Measurements from ENCODE around the gene FBXO8. TPM values are rescaled to one million over a fixed set of nuclear protein-coding genes. Genes with fewer than 3 reads are reported as not detected.
A peak's percentile ranks its signal among the peaks of the same experiment; 100 is the strongest.

Gene FBXO8
- total and polyA plus RNA-seq, 2 of the 4 experiments (the other 2 are of a cell fraction), result 11.3 to 25.6 TPM

DNA sequence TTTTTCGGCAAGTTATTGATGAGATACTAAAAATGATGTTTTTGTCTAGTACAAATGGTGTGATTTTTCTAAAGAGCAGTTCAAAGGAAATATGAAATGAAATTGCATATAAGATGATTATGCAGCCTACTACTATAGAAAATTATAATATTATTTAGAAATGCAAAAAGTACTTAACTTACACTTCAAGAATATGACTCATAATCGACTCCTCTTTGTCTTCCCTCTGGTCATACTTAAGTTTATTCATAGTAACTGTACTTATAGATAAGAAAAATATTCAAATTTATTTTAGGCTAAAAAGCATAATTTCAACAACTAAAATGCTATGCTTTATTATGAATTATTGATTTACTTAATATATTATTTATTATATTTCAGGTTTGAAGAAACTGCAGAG is 33.5 kb upstream of the FBXO8 start:
- no peak overlapping the region for H3K14ac ChIP-seq (replicated peaks; ENCODE audit: low read depth, low read length)
- peaks cover 2% of the 10 kb centered on the region; the same call in 1 of the 2 replicates for H3K4me1 ChIP-seq (ENCODE audit: control insufficient read depth, insufficient read depth, low read length)
- H4K91ac ChIP-seq (ENCODE audit: insufficient read depth, low read depth, low read length), result no peak overlapping the region
- H3K27me3 ChIP-seq (ENCODE audit: control insufficient read depth, insufficient read depth, low read length), result no peaks in the 10 kb centered on the region
- DNase-seq (peak; percentile 36), ATAC-seq (ENCODE audit: low read depth) (no peak)
- H3K9me1 ChIP-seq (ENCODE audit: insufficient read depth, low read length), result 0 out of 2 replicates have a peak, but pooled peaks cover 3% of the 10 kb centered on the region
- dilution Hi-C loops (cut with HindIII; ENCODE audit: low sequenced_read_pairs, unreplicated experiment) (no loop called here), intact Hi-C loops (cut with micrococcal nuclease) (loop anchor here (5.0 to 10.0 kb wide), 3 partner anchors 192 to 895 kb away; no protein-coding TSS in a partner anchor), in situ Hi-C loops (cut with MboI; ENCODE audit: low sequenced_read_pairs) (loop anchor here (10.0 to 25.0 kb wide), 2 partner anchors 92 to 805 kb away; no protein-coding TSS in a partner anchor)
- H4K5ac ChIP-seq (ENCODE audit: low read depth, low read length), result no peak overlapping the region
- CTCF ChIA-PET, result no interaction called here
- H2BK20ac ChIP-seq (ENCODE audit: low read depth, low read length), result no peak overlapping the region
- no peak overlapping the region for H2AK5ac ChIP-seq (ENCODE audit: low read depth, low read length)
- TF ChIP-seq MAZ (IDR thresholded peaks at IDR 0.05; ENCODE audit: borderline replicate concordance, low read depth, low read length), result no peak
- TF ChIP-seq RFX5 (IDR thresholded peaks at IDR 0.05; ENCODE audit: low read depth, low read length), result no peak
- TF ChIP-seq MXI1 (IDR thresholded peaks at IDR 0.05; ENCODE audit: borderline replicate concordance, low read depth, low read length), result no peak
- TF ChIP-seq, protein P1, sequence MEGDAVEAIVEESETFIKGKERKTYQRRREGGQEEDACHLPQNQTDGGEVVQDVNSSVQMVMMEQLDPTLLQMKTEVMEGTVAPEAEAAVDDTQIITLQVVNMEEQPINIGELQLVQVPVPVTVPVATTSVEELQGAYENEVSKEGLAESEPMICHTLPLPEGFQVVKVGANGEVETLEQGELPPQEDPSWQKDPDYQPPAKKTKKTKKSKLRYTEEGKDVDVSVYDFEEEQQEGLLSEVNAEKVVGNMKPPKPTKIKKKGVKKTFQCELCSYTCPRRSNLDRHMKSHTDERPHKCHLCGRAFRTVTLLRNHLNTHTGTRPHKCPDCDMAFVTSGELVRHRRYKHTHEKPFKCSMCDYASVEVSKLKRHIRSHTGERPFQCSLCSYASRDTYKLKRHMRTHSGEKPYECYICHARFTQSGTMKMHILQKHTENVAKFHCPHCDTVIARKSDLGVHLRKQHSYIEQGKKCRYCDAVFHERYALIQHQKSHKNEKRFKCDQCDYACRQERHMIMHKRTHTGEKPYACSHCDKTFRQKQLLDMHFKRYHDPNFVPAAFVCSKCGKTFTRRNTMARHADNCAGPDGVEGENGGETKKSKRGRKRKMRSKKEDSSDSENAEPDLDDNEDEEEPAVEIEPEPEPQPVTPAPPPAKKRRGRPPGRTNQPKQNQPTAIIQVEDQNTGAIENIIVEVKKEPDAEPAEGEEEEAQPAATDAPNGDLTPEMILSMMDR (conservative IDR thresholded peaks at IDR 0.05; ENCODE audit: low read depth, low read length), result no peak
- no peak for TF ChIP-seq CEBPB (IDR thresholded peaks at IDR 0.05; ENCODE audit: low read depth, low read length)
- no peak for TF ChIP-seq RCOR1 (IDR thresholded peaks at IDR 0.05; ENCODE audit: insufficient replicate concordance, low read length)
- no peak for TF ChIP-seq POLR2A (IDR thresholded peaks at IDR 0.05; ENCODE audit: low read depth, low read length)
- TF ChIP-seq RAD21 (IDR thresholded peaks at IDR 0.05; ENCODE audit: low read length), result no peak
- TF ChIP-seq, protein P2, sequence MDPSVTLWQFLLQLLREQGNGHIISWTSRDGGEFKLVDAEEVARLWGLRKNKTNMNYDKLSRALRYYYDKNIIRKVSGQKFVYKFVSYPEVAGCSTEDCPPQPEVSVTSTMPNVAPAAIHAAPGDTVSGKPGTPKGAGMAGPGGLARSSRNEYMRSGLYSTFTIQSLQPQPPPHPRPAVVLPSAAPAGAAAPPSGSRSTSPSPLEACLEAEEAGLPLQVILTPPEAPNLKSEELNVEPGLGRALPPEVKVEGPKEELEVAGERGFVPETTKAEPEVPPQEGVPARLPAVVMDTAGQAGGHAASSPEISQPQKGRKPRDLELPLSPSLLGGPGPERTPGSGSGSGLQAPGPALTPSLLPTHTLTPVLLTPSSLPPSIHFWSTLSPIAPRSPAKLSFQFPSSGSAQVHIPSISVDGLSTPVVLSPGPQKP (IDR thresholded peaks at IDR 0.05; ENCODE audit: borderline replicate concordance, low read depth, low read length), result no peak
- no peak for TF ChIP-seq CHD1 (IDR thresholded peaks at IDR 0.05; ENCODE audit: low read depth, low read length)
- TF ChIP-seq FOS (IDR thresholded peaks at IDR 0.05; ENCODE audit: low read depth, low read length), result no peak
- TF ChIP-seq NFE2L2 (IDR thresholded peaks at IDR 0.05; ENCODE audit: low read depth, low read length), result no peak
- TF ChIP-seq MAFK (IDR thresholded peaks at IDR 0.05; ENCODE audit: low read depth, low read length), result no peak
- no peak for TF ChIP-seq USF2 (IDR thresholded peaks at IDR 0.05; ENCODE audit: low read depth, low read length)
- no TSS peak for BruUV-seq (replicated peaks)
- H3K9me3 ChIP-seq (ENCODE audit: control insufficient read depth, insufficient read depth, low read length), result no peaks in the 10 kb centered on the region
- no peak overlapping the region for H3K18ac ChIP-seq (ENCODE audit: low read depth, low read length)
- no peak overlapping the region for H3K4me2 ChIP-seq (ENCODE audit: low read depth, low read length)
- no peak overlapping the region for H2BK15ac ChIP-seq (ENCODE audit: low read depth, low read length)
- H3K4ac ChIP-seq (ENCODE audit: low read depth, low read length), result no peak overlapping the region
- WGBS, 2 experiments (ENCODE audit: extremely low coverage in 2 of 2, insufficient read length in 1 of 2), result no CpG with 5 or more reads among the region's 2 CpGs
- H4K20me1 ChIP-seq (ENCODE audit: insufficient read depth, low read length), result no peaks in the 10 kb centered on the region
- no peaks in the 10 kb centered on the region for H3K79me1 ChIP-seq (ENCODE audit: low read depth in 1 of 2, low read length in 2 of 2)
- H3K9ac ChIP-seq (ENCODE audit: low read depth, low read length), result no peak overlapping the region
- no peak overlapping the region for H2AK9ac ChIP-seq (replicated peaks; ENCODE audit: low read depth, low read length, poor library complexity)
- POLR2A ChIA-PET (ENCODE audit: unreplicated experiment), result no interaction called here
- H4K8ac ChIP-seq (ENCODE audit: low read depth in 2 of 2, low read length in 2 of 2), result no peak overlapping the region
- no peaks in the 10 kb centered on the region for H3K36me3 ChIP-seq (ENCODE audit: control insufficient read depth, insufficient read depth, low read length)
- H3K56ac ChIP-seq (ENCODE audit: extremely low read depth, insufficient read depth, low read length), result no peak overlapping the region
- H2BK120ac ChIP-seq (ENCODE audit: low read depth, low read length), result no peak overlapping the region
- H2BK5ac ChIP-seq (ENCODE audit: low read depth, low read length, poor library complexity, severe bottlenecking), result no peak overlapping the region
- H3K27ac ChIP-seq (ENCODE audit: insufficient read depth, low read length), result no peak overlapping the region
- no peak overlapping the region for H3K23ac ChIP-seq (ENCODE audit: low read depth, low read length)
- H2AFZ ChIP-seq (replicated peaks; ENCODE audit: low read length, poor library complexity), result no peak overlapping the region
- H3K4me3 ChIP-seq (ENCODE audit: insufficient read depth, low read depth, low read length), result no peak overlapping the region
